OCI-LY3 (cell line): ENCODE results near the gene BIK.

Experiments
- CTCF ChIP-seq: fragments of 200-600, 300-600 bp; sonication (generic); IDR thresholded peaks from 2 replicates; pipeline ENCODE4 v1.5.1; 2014; ENCODE audit warnings: antibody characterized with exemption, low read length, low read depth
- EZH2phosphoT487 ChIP-seq: fragments of 200-600 bp; shearing (Covaris generic); IDR thresholded peaks from 2 replicates; pipeline ENCODE4 v1.6.1; 2018; ENCODE audit warnings: antibody characterized with exemption, mixed run types, low read depth

DNA sequence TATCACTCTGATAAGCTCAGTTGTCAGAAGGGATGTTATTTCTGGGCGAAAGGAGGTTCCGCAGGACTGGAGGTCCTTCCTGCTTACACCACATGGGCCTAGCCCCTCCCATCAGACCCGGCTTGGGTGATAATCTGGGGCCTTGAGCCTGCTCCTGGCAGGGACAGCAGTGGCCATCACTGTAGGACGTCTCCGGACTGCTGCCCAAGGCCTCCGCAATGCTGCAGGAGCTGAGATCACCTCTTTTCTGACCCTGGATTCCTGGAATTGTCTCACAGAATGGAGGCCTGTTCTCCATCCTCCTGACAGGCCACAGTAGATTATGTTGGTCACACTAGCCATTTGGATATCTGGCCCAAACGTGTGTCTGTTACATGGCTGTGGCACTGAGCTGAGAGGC is 9.2 kb upstream of the BIK start:
- no peak for TF ChIP-seq CTCF
- TF ChIP-seq EZH2phosphoT487 = no peak
